NCI-H1694 (cell line): ENCODE data around the gene CHST8.

Experiments
- DNase-seq: peaks from one replicate; lab custom pipeline; 2025; lab: John Stamatoyannopoulos, UW

Gene CHST8

DNA sequence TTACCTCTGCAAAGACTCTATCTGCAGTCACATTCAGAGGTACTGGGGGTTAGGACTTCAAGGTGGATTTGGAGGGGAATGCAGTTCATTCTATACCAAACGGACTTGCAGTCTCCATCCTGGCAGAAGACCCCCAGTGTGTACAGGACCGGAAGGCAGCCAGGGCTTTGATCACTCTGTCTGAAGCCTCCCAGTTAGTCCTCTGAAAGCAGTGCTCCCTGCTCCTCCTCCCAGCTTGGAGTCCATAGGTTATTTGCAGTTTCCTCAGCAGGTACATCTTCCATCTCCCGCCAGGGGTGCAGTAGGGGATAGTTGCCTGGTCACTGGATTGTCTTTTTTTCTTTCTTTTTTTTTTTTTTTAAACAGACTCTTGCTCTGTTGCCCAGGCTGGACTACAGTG lies 96.1 kb downstream of the CHST8 start:
- DNase-seq = no peak

DNA sequence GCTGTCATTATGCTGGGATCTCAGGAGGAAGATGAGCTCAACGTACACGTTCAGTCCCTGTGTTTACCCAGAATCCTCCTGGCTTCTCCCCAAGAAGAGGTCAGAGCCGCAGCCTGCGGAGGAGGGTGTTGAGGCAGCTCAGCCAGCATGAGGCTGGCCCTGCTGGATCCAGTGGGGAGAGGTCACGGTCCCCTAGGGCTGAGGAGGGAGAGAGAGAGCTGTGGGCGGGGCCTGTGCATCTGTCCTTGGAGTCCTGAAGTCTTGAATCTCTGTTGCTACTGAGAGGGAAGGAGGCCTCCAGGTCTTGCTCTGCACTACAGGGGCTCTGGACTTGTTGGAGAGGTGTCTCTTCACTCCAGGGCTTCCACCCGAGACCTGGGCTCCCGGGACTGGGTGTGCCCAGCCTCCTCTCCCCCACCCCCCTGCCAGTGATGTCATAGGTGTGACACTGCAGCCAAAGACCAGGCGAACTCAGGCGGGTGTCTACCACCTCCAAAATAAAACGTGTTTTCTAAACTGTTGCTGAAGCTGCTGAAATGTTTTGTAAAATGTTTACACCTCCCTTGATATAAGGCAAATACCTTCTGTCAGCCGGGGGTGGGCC lies 97.0 kb downstream of the CHST8 start:
- DNase-seq = no peak

DNA sequence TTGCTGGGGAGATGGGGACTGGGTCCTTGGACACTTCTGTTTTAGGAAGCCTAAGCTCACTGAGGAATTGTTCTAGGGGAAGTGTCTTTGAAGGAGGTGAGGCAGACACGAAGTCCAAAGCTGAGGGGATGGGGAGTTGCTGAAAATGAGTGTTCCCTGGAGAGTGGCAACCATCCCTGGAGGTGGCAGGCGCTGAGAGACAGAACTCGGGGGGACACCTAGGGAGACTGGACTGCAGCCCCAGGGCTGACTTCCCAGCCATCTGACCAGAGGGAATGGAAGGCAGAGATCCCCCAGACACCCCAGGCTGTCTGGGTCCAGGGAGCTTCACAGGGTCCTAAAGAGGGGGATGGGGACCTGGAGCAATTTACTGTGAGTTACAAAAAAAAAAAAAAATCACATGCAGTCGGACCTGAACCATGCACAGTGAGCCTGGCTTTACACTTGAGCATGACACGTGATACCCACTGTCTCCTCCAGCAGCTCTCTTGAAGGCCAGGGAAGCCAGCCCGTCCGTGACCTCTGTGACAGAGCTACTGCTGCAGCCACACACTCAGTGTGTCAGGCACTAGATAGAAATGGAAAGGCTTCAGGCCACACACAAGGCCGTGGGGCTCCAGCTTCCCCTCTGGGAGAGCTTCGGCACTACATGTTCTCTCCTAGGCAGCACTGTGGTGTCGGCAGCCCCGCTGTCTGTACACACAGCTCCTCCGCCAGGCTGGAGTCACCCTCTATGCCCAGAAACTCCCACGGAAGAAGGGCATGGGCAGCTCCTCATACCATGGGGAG lies 97.8 kb downstream of the CHST8 start:
- DNase-seq = no peak

DNA sequence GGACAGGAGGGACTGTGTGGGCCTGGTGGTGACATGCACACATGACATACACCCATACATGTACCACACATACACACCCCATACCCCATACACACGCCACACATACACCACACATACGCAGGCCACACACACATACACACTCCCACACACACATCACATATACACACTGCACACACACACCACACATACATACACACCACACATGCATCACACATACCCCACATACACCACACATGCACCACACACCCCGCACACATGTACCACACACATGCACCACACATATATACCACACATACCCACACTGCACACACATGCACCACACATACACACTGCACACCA lies 98.4 kb downstream of the CHST8 start:
- DNase-seq = no peak

DNA sequence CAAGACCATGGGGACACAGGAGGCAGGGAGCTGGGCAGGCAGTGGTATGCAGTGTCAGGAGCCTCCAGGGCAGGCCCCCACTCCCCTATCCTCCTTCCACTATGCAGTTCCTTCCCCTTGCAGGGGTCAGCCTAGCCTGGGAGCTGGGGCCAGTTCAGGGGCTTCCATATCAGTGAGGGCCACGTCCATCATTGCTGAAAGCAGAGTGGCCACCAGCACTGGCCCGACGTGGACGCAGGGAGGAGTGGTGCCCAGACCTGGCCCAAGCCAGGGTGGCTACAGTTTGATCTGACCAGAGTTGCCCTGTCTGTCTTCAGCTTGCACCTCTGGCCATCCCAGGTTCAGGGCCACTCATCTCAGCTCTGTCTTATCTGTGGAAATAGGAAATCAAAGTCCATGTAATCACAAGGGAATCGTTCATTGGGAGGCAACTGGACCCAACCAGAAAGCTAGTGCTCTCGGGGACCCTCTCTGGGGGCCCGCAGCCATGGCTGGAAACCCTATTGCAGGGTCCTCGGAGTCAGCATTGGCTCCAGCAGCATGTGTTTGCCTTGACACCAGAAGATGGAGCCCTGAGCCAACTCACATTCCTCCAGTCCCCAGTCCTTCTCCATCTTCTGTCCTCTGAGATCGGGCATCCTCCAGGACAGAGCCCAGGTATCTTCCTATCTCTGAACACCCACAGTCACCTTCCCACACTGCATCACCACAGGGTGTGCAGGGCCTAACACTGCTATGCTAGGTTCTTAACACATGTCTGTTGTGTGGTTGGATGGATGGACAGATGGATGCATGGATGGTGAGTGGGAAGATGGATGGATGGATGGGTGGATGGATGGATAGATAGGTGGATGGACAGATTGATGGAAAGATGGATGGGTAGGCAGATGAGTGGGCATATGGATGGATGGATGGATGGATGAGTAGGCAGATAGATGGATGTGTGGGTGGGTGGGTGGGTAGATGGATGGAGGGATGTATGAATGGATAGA lies 99.2 kb downstream of the CHST8 start:
- DNase-seq = no peak

DNA sequence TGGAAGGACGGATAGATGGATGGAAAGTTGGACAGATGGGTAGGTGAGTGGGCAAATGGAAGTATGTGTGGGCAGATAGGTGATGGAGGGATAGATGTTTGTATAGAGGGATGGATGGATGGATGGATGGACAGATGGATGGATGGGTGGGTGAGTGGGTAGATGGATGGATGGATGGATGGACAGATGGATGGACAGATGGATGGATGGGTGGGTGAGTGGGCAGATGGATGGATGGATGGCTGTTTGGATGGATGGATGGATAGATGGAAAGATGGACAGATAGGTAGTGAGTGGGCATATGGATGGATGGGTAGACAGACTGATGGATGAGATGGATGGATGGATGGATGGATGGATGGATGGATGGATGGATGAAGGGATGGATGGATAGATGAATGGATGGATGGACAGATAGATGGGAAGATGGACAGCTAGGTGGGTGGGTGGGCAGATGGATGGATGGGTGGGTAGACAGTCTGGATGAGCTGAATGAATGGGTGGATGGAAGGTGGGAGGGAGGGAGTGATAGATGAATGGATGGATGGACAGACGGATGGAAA lies 100.1 kb downstream of the CHST8 start:
- DNase-seq = no peak

DNA sequence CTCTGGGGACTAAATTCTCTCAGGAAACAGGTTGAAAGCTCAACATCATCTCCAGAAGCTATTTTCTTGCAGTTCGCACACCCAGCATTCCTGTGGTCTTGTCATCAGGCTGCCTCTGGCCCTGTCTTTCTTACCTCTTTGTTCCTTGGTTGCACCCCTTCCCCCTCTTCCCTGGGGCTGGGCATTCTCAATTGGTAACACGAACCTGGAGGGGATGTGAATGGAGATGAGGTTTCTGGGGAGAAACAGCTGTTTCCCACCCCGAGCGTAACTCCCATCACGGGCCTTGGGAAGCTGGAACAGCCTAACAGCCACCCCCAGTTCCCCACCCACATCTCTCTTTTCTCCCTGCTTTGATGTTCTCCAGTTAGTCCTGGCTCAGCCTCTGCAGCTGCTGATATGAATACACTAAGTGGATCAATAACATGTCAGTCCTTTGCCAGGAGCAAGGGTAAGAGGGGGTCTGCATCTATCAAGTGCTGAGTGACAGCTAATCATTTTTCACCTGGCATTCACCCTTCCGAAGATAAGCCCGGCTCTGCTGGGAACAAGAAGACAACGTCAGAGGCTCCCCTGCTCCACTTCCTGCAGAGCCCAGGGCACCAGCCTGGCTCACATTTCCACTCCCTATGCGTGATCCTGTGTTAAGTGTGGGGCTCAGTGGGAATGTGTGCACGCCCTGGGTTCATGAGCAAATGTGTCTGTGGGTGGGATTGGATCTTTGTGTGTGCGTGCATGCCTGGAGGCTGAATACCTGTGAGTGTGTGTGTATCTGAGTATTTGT lies 100.9 kb downstream of the CHST8 start:
- no peak for DNase-seq

DNA sequence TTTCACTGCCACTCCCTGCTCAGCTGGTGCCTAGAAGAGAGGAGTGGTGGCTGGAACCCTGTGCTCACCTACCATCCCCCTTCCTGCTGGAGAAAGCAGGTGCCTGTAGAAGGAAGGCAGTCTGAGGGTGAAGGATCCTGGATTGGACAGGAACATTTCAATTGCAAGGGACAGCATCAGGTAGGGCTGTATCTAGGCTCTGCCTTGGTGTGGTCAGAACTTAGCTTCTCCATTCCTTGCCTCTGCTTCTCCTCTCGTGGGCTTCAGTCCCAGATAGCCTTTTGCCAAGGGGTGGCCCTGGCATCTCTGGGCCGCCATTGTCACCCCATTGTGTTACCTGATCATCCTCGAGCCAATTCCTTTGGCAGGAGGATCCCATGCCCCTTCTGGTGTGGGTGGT lies 101.8 kb downstream of the CHST8 start:
- no peak for DNase-seq

DNA sequence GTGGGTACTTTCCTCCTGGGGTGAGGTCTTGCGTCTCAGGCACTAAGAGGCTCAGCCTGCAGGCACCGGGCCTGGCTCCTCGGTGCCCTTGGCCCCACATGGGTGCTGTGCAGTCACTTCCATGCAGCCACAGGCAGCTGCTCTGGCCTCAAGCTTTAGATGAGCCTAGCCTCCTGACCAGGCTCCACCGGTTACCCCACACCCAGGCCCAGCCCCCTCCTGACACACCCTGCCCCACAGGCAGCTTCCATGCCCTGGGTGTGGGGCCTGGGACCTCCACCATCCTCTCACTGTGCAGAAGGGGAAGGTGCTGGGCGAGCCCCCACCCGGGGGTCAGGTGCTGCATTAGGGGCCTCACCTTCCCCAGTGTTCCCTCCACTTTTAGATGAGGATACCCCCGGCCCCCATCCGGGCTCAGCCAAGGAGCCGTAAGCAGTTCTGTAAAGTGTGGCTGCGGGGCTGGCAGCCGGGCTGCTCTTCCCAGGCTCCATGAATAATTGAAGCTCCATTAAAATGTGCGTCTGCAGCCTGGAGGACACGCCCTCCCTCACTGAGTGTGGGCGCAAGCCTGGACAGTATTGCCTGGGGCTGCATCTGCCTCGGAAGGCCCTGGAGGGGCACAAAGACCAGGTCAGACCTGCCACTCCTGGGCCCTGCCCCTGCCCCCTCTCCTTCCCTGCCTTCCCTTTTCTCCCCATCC lies 102.4 kb downstream of the CHST8 start:
- peak; percentile 54 for DNase-seq

DNA sequence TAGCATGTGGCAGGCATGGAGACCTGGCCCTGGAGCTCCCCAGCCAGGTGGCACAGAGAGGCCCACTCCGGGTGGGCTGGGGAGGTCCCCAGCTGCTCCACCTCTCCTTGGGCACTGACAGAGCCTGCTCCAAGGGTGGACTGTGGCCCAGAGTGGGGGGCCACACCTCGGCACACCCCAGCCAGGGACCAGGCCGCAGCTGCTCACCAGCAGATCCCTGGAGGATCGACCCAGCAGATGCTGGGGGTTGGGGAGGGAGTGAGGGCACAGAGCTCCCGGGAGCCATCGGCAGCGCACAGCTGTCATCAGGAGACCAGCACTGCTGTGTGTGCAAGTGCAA lies 102.9 kb downstream of the CHST8 start:
- peak; percentile 70 for DNase-seq

DNA sequence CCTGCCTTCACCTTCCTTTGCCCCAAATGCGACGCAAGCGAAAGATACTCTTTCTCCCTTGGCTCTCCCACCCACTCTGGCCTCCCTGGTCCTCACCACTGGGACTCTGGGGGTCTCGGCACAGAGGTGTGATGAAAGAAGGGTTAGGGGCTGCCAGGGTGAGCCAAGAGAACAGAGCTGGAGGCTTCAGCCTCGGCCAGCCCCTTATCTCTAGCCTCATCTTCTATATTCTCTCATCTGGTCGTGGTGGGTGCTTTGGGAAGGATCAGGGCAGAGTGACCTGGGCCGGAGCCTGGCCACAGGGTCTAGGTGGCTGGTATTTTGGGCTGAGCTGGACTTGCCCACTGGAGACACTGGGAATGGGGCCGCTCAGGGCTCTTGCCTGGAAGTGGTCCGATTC lies 103.8 kb downstream of the CHST8 start:
- DNase-seq = no peak

DNA sequence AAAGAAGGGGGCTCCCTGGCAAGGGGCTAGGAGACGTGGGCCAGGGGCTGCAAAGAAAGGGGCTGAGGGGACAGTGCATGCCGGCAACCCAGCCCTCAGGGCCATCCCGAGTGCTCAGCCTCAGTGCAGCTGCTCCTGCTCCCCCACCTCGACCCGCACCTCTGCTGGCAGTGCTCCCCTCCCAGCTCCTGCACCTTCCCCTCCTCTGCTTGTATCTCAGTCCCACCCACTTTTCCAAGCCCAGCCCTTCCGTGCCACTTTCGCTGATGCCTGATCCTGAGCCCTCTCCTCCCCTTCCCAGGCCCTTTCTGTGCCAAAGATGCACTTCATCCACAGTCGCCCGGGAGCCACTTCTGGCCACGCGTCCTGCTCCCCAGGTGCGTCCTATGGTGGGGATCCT lies 105.0 kb downstream of the CHST8 start:
- DNase-seq = no peak

DNA sequence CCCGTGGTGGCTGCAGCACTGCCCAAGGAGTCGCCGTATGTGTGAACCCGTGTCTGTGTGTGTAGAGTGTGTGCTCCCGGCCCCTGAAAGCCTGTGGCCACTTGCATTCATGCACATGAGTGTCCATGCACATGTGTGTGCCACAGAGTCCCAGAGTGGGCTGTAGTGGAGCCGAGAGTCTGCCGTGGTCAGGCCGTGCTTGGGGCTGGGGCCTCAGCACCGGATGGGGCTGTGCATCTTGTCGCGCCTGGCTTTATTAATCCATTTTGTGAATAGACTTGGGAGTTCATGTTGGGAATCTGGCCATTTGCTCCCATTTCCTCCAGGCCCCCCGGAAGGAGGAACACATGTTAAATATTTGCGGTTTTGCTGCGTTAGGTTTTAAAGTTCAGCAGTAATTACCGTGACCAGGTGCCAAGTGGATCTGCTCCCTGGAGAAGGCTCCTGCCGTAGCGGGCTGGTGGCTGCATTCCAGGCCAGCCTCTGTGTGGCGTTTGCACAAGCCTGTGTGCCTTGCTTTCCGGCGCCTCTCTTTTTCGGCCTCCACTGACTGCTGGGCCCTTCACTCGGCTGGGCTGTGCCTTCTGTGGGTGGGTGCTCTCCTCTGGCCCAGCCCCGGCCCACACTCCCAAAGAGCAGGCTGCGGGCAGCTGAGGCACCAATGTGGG lies 105.7 kb downstream of the CHST8 start:
- peak; percentile 19 for DNase-seq

DNA sequence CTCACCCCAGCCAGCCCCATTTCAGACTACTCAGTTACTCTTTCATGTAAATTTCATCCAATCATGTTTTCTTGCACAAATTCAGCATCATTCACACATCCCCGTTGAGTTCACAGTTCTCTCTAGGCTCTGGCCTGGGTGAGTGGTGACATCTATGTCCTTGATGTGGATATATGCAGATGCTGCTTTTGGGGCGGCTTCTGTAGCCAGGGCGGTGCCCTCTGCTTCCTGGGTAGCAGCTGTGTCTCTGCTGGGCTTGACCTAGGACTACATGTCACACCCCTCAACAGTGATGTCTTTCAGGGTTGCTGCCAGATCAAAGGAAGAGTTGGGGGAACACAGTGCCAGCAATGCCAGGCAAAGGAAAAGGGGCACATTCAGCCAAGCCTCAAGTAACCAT lies 106.4 kb downstream of the CHST8 start:
- no peak for DNase-seq

DNA sequence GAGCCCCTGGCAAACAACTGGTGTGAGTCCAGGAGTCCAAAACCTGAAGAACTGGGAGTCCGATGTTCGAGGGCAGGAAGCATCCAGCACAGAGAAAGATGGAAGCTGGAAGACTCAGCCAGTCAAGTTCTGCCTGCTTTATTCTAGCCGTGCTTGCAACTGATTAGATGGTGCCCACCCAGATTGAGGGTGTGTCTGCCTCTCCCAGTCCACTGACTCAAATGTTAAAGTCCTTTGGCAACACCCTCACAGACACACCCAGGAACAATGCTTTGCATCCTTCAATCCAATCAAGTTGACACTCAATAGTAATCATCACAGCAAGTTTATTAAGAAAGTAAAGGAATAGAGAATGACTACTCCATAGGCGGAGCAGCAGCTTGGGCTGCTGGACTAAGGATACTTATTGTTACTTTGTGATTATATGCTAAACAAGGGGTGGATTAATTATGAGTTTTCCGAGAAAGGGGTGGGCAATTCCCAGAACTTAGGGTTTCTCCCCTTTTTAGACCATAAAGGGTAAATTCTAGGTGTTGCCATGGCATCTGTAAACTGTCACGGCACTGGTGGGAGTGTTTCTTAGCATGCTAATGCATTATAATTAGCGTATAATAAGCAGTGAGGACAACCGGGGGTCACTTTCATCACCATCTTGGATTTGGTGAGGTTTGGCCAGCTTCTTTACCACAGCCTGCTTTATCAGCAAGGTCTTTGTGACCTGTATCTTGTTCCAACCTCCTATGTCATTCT lies 109.3 kb downstream of the CHST8 start:
- DNase-seq = no peak

DNA sequence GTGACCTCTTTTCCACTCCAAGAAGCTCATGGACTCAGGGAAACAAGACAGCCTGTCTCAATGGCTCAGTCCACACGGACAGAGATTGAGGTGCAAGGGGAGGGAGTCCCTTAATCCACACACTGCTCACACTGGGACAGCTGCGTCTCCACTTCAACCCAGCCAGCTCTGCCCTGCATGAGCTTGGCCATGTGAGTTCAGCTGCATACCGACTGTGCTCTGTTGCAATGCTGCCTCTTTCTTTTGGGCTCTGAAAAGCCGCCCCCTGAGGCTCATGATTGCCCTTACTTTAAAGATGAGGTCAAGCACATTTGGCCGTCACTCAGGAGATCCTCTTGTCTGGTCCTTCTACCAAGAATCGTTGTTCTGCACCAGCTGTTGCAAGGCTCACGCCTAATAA lies 110.1 kb downstream of the CHST8 start:
- DNase-seq = no peak

DNA sequence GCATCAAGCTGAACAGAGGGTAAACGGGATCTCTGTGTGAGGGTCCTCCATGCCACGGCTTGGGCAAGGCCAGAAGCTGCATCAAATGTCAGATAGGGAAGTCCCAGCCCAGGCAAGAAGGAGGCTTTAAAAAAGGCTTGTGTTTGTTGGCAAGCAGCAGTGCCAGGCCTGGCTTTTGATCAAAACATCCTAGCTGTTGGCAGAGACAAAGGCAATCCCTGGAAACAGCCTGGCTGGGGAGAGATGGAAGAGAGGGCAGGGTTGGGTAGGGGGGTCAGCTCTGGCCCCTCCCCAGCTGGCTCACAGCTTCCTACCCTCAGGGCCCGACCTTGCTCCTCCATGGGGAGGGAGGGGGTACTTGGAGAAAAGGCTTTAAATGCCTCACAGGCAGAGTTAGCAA lies 113.2 kb downstream of the CHST8 start:
- peak; percentile 75 for DNase-seq

DNA sequence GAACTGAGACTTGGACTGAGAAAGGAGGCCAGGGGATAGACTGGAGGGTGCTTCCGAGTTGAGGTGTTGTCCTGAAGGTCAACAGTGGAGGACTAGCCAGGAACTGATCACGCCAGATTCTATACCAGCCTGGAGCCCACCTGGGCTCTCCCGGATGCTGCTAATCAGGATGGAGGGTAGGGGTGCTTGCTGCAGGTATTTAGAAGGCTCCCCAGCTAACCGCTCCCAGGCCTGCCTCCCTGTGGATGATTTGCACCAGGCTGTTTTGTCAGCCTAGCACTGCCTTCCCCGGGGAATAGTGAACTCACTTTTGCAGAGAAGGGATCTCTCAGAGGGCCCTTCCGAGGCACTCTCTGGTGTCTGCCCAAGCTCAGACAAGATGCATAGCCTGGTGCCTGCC lies 114.4 kb downstream of the CHST8 start:
- DNase-seq = no peak

DNA sequence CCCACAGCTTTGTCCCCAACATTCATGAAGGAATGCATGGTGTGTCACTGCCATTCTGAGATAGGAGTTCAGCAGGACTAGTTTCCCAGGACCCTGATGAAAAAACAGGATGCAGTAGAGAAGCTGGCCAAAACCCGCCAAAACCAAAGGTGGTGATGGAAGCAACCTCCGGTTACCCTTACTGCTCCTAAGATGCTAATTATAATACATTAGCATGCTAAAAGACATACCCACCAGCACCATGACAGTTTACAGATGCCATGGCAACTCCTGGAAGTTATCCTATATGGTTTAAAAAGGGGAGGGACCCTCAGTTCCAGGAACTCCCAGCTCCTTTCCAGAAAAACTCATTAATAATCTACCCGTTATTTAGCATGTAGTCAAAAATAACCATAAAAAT lies 115.0 kb downstream of the CHST8 start:
- DNase-seq = no peak
